ENCODE data around the gene PIP4K2A. TPM values are rescaled to one million over a fixed set of nuclear protein-coding genes. Genes with fewer than 3 reads are reported as not detected.

PIP4K2A gene
- total and polyA plus RNA-seq, 2 experiments from 2014 or later: 39.9 to 40.1 TPM

- no peak for TF ChIP-seq CTCF (conservative IDR thresholded peaks at IDR 0.05; ENCODE audit: low read depth in 2 of 2)
- TF ChIP-seq REST (IDR thresholded peaks at IDR 0.05; ENCODE audit: unreplicated experiment): no peak
These were observed 133.7 kb downstream of the PIP4K2A start (continued) for GRCh38 chr10:22580711-22581110.

- no peaks in the 10 kb centered on the region; the same call in 1 of the 2 replicates for H3K36me3 ChIP-seq (ENCODE audit: insufficient read depth)
- H3K9me2 ChIP-seq (ENCODE audit: insufficient read depth): no peaks in the 10 kb centered on the region
- no peak overlapping the region for H2AFZ ChIP-seq
- Mint-ChIP-seq H3K27ac (no peak overlapping the region), H3K4me1 (no peaks in the 10 kb centered on the region), H3K9me3 (no peaks in the 10 kb centered on the region), H3K36me3 (ENCODE audit: low read depth) (peaks cover 33% of the 10 kb centered on the region), H3K27me3 (ENCODE audit: insufficient read depth, low read depth, poor library complexity) (peaks cover 5% of the 10 kb centered on the region), H3K4me3 (no peak overlapping the region)
- H3K4me1 ChIP-seq (ENCODE audit: insufficient read depth): 0 out of 2 replicates have a peak, but pooled peaks cover 7% of the 10 kb centered on the region
- H3K27me3 ChIP-seq (ENCODE audit: insufficient read depth): no peaks in the 10 kb centered on the region
- DNase-seq (ENCODE audit: low spot score) (no peak), ATAC-seq (no peak)
- no peak overlapping the region for H3K4me2 ChIP-seq
- TF ChIP-seq ZNF462 (CRISPR knock-in tag; IDR thresholded peaks at IDR 0.05): no peak
- no peak for TF ChIP-seq POLR2AphosphoS5 (IDR thresholded peaks at IDR 0.05; ENCODE audit: low read depth)
- TF ChIP-seq NANOG (IDR thresholded peaks at IDR 0.05; ENCODE audit: borderline replicate concordance): no peak
- no peak for TF ChIP-seq EZH2 (IDR thresholded peaks at IDR 0.05; ENCODE audit: low read depth, unreplicated experiment)
- no peak for TF ChIP-seq ZNF114 (CRISPR knock-in tag; IDR thresholded peaks at IDR 0.05)
- no peak for TF ChIP-seq STAT1 (IDR thresholded peaks at IDR 0.05; ENCODE audit: unreplicated experiment)
- no peak for TF ChIP-seq REST (IDR thresholded peaks at IDR 0.05; ENCODE audit: unreplicated experiment)
- no peak for TF ChIP-seq ZNF331 (CRISPR knock-in tag; IDR thresholded peaks at IDR 0.05; ENCODE audit: low read depth)
- no peak for TF ChIP-seq EZH2phosphoT487 (IDR thresholded peaks at IDR 0.05; ENCODE audit: unreplicated experiment)
- H4K20me1 ChIP-seq (replicated peaks; ENCODE audit: insufficient read depth): peaks cover 13% of the 10 kb centered on the region
- H3K4me3 ChIP-seq: no peak overlapping the region
- no peaks in the 10 kb centered on the region for H3F3A ChIP-seq (replicated peaks; ENCODE audit: low read depth)
- H3K27ac ChIP-seq (ENCODE audit: low read depth): no peak overlapping the region
- H3K79me2 ChIP-seq (replicated peaks; ENCODE audit: insufficient read depth): peaks cover 3% of the 10 kb centered on the region; the same call in 1 of the 2 replicates
These were observed 134.6 kb downstream of the PIP4K2A start for GRCh38 chr10:22579826-22580225.
